ENCODE results near the gene MT1H.

MT1H gene

GRCh38 chr16:56645311-56645710 is 24.3 kb upstream of the MT1H start:
- no peak for TF ChIP-seq CTCF (conservative IDR thresholded peaks at IDR 0.05; ENCODE audit: control insufficient read depth, insufficient read depth, low read depth, low read length)
- DNase-seq (ENCODE audit: low read depth) = no peak
- no peak overlapping the region for H3K4me3 ChIP-seq (ENCODE audit: control insufficient read depth, low read depth, low read length)

GRCh38 chr16:56645838-56646237 is 23.8 kb upstream of the MT1H start:
- H3K4me3 ChIP-seq (ENCODE audit: control insufficient read depth, low read depth, low read length) = no peak overlapping the region
- no peak for TF ChIP-seq CTCF (conservative IDR thresholded peaks at IDR 0.05; ENCODE audit: control insufficient read depth, insufficient read depth, low read depth, low read length)

GRCh38 chr16:56647641-56648431 is 21.8 kb upstream of the MT1H start:
- no peak for DNase-seq (ENCODE audit: low read depth)
- TF ChIP-seq CTCF (conservative IDR thresholded peaks at IDR 0.05; ENCODE audit: control insufficient read depth, insufficient read depth, low read depth, low read length) = no peak
- H3K4me3 ChIP-seq (ENCODE audit: control insufficient read depth, low read depth, low read length) = no peak overlapping the region

More at GRCh38 chr16:56645838-56646237, 23.8 kb upstream of the MT1H start:
- DNase-seq (ENCODE audit: low read depth) = no peak

GRCh38 chr16:56649271-56649670 is 20.3 kb upstream of the MT1H start:
- no peak for DNase-seq (ENCODE audit: low read depth)
- no peak for TF ChIP-seq CTCF (conservative IDR thresholded peaks at IDR 0.05; ENCODE audit: control insufficient read depth, insufficient read depth, low read depth, low read length)
- H3K4me3 ChIP-seq (ENCODE audit: control insufficient read depth, low read depth, low read length) = no peak overlapping the region

GRCh38 chr16:56649820-56650219 is 19.8 kb upstream of the MT1H start:
- no peak for DNase-seq (ENCODE audit: low read depth)
- H3K4me3 ChIP-seq (ENCODE audit: control insufficient read depth, low read depth, low read length) = no peak overlapping the region
- no peak for TF ChIP-seq CTCF (conservative IDR thresholded peaks at IDR 0.05; ENCODE audit: control insufficient read depth, insufficient read depth, low read depth, low read length)

- no peak for TF ChIP-seq CTCF (conservative IDR thresholded peaks at IDR 0.05; ENCODE audit: control insufficient read depth, insufficient read depth, low read depth, low read length)
- DNase-seq (ENCODE audit: low read depth) = no peak
- H3K4me3 ChIP-seq (ENCODE audit: control insufficient read depth, low read depth, low read length) = no peak within 1 kb of the TSS
Observed at GRCh38 chr16:56651586-56651985, 18.0 kb upstream of the MT1H start, which contains the start of gene MT1B. Gene MT1B (plus strand): TSS chr16:56651886. CDS start chr16:56651954, 68 bp downstream.

Data from fibroblast of mammary gland (primary cell).